GM10248 (cell line): ENCODE results near the gene CAPS2.
"Not testable (repeated sequence)": the region's sequence is repeated elsewhere in the genome, so short reads cannot be mapped to it uniquely, and the experiment has no call there.

Experiments
- CTCF ChIA-PET: fragments of 300-600 bp; sonication (Branson Sonifier 250); formaldehyde crosslinking; extraction: SDS; loops from one replicate; lab custom pipeline; 2021; ENCODE audit warnings: antibody characterized with exemption; lab: Yijun Ruan, JAX
- POLR2A ChIA-PET: fragments of 350-650 bp; sonication (Branson Sonifier 250); formaldehyde crosslinking; extraction: SDS; loops from one replicate; lab custom pipeline; 2020; ENCODE audit warnings: antibody characterized with exemption; lab: Yijun Ruan, JAX
- DNase-seq: peaks from one replicate; pipeline ENCODE4 v3.0.0; 2012; ENCODE audit errors: extremely low spot score
- TF ChIP-seq, protein P1 (sequence below): IDR thresholded peaks from 2 replicates; pipeline ENCODE4 v1.5.1; 2012; ENCODE audit warnings: mild to moderate bottlenecking, low read depth; ENCODE audit errors: extremely low read depth, missing control alignments, control extremely low read depth

Gene CAPS2

DNA sequence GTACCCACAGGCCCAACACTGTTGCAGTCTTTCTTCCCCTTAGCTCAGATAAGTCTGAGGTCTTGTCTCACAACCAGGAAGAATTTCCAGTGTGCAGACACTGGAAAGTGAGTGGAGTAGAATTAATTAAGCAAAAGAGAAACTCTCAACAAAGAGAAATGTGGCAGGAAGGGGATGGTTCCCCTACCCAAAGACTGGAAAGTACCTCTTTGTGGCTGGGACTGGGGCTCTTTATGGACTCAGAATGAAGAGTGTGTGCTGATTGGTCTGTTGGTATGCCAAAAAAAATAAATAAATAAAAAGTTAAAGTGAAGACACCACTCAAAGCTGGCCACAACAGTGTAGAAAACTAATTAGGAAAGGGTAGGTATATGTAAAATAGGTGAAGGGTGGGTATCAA lies 30.8 kb upstream of the CAPS2 start:
- TF ChIP-seq, protein P1, sequence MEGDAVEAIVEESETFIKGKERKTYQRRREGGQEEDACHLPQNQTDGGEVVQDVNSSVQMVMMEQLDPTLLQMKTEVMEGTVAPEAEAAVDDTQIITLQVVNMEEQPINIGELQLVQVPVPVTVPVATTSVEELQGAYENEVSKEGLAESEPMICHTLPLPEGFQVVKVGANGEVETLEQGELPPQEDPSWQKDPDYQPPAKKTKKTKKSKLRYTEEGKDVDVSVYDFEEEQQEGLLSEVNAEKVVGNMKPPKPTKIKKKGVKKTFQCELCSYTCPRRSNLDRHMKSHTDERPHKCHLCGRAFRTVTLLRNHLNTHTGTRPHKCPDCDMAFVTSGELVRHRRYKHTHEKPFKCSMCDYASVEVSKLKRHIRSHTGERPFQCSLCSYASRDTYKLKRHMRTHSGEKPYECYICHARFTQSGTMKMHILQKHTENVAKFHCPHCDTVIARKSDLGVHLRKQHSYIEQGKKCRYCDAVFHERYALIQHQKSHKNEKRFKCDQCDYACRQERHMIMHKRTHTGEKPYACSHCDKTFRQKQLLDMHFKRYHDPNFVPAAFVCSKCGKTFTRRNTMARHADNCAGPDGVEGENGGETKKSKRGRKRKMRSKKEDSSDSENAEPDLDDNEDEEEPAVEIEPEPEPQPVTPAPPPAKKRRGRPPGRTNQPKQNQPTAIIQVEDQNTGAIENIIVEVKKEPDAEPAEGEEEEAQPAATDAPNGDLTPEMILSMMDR: no peak
- no peak for DNase-seq
- POLR2A ChIA-PET: no interaction called here
- CTCF ChIA-PET: interaction anchor here (1.1 to 1.2 kb wide), 2 partner anchors 13 to 26 kb away, joined by 3 to 4 read pairs; partner anchors contain the start of gene GLIPR1L1

GRCh38 chr12:75354011-75354410 lies 23.9 kb upstream of the CAPS2 start:
- DNase-seq: no peak
- ChIA-PET CTCF (no interaction called here), POLR2A (no interaction called here)

DNA sequence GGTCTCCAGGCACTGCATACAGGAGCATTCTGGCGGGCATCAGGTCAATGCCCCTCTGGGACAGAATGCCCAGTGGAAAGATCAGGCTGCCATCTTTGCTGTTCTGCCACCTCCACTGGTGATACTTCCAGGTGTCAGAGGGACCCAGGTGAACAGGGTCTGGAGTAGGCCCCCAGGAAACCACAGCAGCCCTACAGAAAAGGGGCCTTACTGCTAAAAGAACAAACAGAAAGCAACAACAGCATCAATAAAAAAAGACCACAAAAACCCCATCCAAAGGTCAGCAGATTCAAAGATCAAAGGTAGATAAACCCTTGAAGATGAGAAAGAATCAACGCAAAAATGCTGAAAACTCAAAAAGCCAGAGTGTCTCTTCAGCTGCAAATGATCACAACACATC lies 20.3 kb upstream of the CAPS2 start:
- TF ChIP-seq, protein P1: no peak
- no peak for DNase-seq
- ChIA-PET POLR2A (no interaction called here), CTCF (interaction anchor here (1.2 kb wide), 1 partner anchor 130 kb away, joined by 3 read pairs; the partner anchor contains the start of gene GLIPR1)

More at GRCh38 chr12:75354011-75354410, 23.9 kb upstream of the CAPS2 start:
- TF ChIP-seq, protein P1: no peak

DNA sequence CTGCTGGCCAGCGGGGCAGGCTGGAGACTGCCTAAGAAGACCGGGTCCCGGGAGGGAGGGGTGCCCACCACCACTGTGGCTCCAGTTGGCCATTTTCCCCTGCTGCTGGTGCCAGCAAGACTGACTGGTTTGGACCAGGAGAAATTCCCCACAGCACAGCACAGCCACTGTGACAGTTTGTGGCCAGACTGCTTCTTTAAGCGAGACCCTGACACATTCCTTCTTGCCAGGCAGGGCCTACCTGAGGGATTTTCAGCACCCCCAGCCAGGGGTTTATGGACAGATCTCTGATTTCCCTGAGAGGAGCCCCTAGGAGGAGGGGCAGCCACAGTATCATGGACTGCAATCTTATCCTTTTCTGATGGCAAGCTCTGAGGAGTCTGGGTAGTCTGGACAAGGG lies 19.8 kb upstream of the CAPS2 start:
- ChIA-PET CTCF (interaction anchor here (1.6 kb wide), 1 partner anchor 19 kb away, joined by 4 read pairs; the partner anchor contains the start of gene CAPS2), POLR2A (no interaction called here)
- TF ChIP-seq, protein P1: no peak
- DNase-seq: no peak

GRCh38 chr12:75346215-75346614 lies 16.1 kb upstream of the CAPS2 start:
- DNase-seq, POLR2A ChIA-PET: not testable (repeated sequence)
- CTCF ChIA-PET: interaction anchor here (1.0 to 1.2 kb wide), 3 partner anchors 12 to 46 kb away, joined by 3 to 7 read pairs (median 4); partner anchors contain the start of gene GLIPR1L1

DNA sequence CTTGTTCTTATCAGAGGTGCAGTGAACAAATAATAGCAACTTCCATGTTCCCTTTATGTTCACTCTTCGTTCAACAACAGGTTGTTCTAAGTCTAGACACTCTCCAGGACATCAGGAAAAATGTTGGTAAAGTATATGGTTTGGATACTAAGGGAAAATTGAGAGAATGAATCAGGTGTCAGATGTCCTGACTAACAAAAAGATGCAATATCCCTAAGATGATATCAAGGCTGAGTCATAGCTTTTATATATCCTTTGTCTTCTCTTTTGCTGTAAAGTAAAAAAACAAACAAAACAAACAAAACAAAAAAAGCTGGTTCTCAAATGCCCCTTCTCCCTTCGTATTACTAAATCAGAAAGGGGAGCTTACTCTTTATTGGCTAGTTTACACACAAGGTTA lies 15.4 kb upstream of the CAPS2 start:
- ChIA-PET POLR2A (no interaction called here), CTCF (interaction anchor here (1.0 to 1.6 kb wide), 4 partner anchors 11 to 159 kb away, joined by 3 to 7 read pairs (median 4); partner anchors contain the start of gene GLIPR1L1)
- DNase-seq: no peak
- TF ChIP-seq, protein P1: no peak

GRCh38 chr12:75341873-75342272 lies 11.7 kb upstream of the CAPS2 start:
- TF ChIP-seq, protein P1: no peak
- CTCF ChIA-PET: interaction anchor here (1.4 kb wide), 1 partner anchor 8 kb away, joined by 7 read pairs; the partner anchor contains the start of gene GLIPR1L1

More at GRCh38 chr12:75341873-75342272, 11.7 kb upstream of the CAPS2 start:
- POLR2A ChIA-PET: no interaction called here
- no peak for DNase-seq
